SU-DHL-6 (cell line): Measurements from ENCODE around the gene PBXIP1.

Experiments used
- EZH2phosphoT487 ChIP-seq: fragments of 200-600 bp; sonication (generic), shearing (Covaris generic); conservative IDR thresholded peaks from 2 replicates; pipeline ENCODE4 v1.6.1; 2018; ENCODE audit warnings: mild to moderate bottlenecking, antibody characterized with exemption, low read length, moderate library complexity, mixed read lengths
- TF ChIP-seq, protein P1 (sequence below): fragments of 200-600 bp; sonication (generic); IDR thresholded peaks from one replicate; pipeline ENCODE4 v1.5.1; 2017; ENCODE audit warnings: antibody characterized with exemption, mild to moderate bottlenecking, low read length, moderate library complexity; ENCODE audit not compliant: insufficient read depth, poor library complexity, severe bottlenecking

DNA sequence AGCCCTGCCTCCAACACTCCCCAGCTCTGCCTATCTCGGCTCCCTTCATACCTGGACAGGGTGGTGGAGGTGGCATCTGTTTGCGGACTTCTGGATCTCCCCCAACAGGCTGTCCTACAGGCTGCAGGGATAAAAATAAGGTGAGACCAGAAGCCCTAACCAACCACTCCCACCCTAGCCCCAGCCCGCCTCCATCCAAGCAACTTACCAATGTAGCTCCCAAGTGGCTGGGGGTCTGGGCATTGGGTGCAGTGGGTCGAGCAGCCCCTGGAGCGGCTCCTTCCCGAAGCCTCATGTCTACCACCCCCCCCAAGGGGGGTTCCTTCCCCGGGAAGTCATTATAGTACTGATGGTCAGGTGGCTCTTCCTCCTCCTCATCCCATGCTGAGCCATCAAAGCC, 10.2 kb upstream of the PBXIP1 start:
- TF ChIP-seq, protein P1, sequence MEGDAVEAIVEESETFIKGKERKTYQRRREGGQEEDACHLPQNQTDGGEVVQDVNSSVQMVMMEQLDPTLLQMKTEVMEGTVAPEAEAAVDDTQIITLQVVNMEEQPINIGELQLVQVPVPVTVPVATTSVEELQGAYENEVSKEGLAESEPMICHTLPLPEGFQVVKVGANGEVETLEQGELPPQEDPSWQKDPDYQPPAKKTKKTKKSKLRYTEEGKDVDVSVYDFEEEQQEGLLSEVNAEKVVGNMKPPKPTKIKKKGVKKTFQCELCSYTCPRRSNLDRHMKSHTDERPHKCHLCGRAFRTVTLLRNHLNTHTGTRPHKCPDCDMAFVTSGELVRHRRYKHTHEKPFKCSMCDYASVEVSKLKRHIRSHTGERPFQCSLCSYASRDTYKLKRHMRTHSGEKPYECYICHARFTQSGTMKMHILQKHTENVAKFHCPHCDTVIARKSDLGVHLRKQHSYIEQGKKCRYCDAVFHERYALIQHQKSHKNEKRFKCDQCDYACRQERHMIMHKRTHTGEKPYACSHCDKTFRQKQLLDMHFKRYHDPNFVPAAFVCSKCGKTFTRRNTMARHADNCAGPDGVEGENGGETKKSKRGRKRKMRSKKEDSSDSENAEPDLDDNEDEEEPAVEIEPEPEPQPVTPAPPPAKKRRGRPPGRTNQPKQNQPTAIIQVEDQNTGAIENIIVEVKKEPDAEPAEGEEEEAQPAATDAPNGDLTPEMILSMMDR = no peak
- TF ChIP-seq EZH2phosphoT487 = no peak
